CD4-positive, alpha-beta T cell (primary cell): Measurements from ENCODE around the gene KRTAP10-5. TPM values are rescaled to one million over a fixed set of nuclear protein-coding genes. Genes with fewer than 3 reads are reported as not detected.

Source experiments
- ATAC-seq: fragments of 200-7000 bp; cut with Tn5 transposase; one replicate; pipeline ENCODE4 v1.10.0; 2022; ENCODE audit warnings: mild to moderate bottlenecking; ENCODE audit not compliant: poor library complexity
- CTCF ChIA-PET: fragments of 350-600 bp; sonication (Branson Sonifier 250); formaldehyde crosslinking; loops from one replicate; lab custom pipeline; 2021; ENCODE audit warnings: antibody characterized with exemption, inconsistent platforms; lab: Charles Lee
- POLR2A ChIA-PET: fragments of 350-600 bp; sonication (Branson Sonifier 250); formaldehyde crosslinking; loops from one replicate; lab custom pipeline; 2021; ENCODE audit warnings: antibody characterized with exemption, inconsistent platforms; lab: Charles Lee
- DNase-seq, 14 experiments: peaks; one replicate each; pipeline ENCODE4 v3.0.0-alpha.2; 2013 to 2020; ENCODE audit warnings: mixed read lengths in 2 of 14
- H3K27ac ChIP-seq, 2 donors: one replicate each; pipeline versions ENCODE4 v1.5.1 to v1.7.0; 2013; ENCODE audit warnings: low read length in 2 of 2, low read depth in 1 of 2, mild to moderate bottlenecking in 1 of 2
- H3K27me3 ChIP-seq, 2 experiments: 1 replicate in 1 of 2; 2 replicates in 1 of 2; pipeline versions ENCODE4 v1.6.1 to v1.7.0; 2013; ENCODE audit warnings: low read length in 2 of 2, control low read depth in 1 of 2, mild to moderate bottlenecking in 1 of 2, moderate library complexity in 1 of 2; ENCODE audit not compliant: insufficient read depth in 2 of 2, control insufficient read depth in 1 of 2
- H3K36me3 ChIP-seq: one replicate; pipeline ENCODE4 v1.6.1; 2013; ENCODE audit warnings: low read length, control low read depth; ENCODE audit not compliant: insufficient read depth
- H3K4me1 ChIP-seq: one replicate; pipeline ENCODE4 v1.6.1; 2013; ENCODE audit warnings: low read length, control low read depth; ENCODE audit not compliant: insufficient read depth
- H3K4me3 ChIP-seq: one replicate; pipeline ENCODE4 v1.5.1; 2013; ENCODE audit warnings: mild to moderate bottlenecking, low read length, moderate library complexity
- H3K9me3 ChIP-seq, 2 experiments: 1 replicate in 1 of 2; 2 replicates in 1 of 2; pipeline versions ENCODE4 v1.6.1 to v1.7.0; 2013; ENCODE audit warnings: low read length in 2 of 2, mild to moderate bottlenecking in 2 of 2, control low read depth in 1 of 2, moderate library complexity in 1 of 2; ENCODE audit not compliant: control insufficient read depth in 1 of 2, insufficient read depth in 1 of 2
- H3K27ac Mint-ChIP-seq: one replicate; pipeline ENCODE4 v1.8.0; 2020; ENCODE audit warnings: mixed read lengths
- H3K27me3 Mint-ChIP-seq: one replicate; pipeline ENCODE4 v1.8.0; 2021; ENCODE audit warnings: mixed read lengths
- H3K36me3 Mint-ChIP-seq: one replicate; pipeline ENCODE4 v1.8.0; 2021; ENCODE audit warnings: low read depth, mixed read lengths
- H3K4me1 Mint-ChIP-seq: one replicate; pipeline ENCODE4 v1.8.0; 2021; ENCODE audit warnings: low read depth, mixed read lengths
- H3K4me3 Mint-ChIP-seq: one replicate; pipeline ENCODE4 v1.8.0; 2020; ENCODE audit warnings: mild to moderate bottlenecking, mixed read lengths
- H3K9me3 Mint-ChIP-seq: one replicate; pipeline ENCODE4 v1.8.0; 2020; ENCODE audit warnings: mixed read lengths
- intact Hi-C, 2 experiments: fragments of 100-400 bp; cut with DNase I in 1 of 2; cut with micrococcal nuclease in 1 of 2; formaldehyde crosslinking; loops; one replicate each; pipeline versions ENCODE4 v1.15.1 to v1.9.0; 2023 to 2025; cut with DNase I, micrococcal nuclease
- total RNA-seq, 174 experiments: library from RNA in 2 of 174; stranded (reverse) in 2 of 174; gene quantifications; one replicate each; pipeline ENCODE4 v1.2.3 and lab custom pipeline; 2021 to 2026
- TF ChIP-seq, protein P1 (sequence below): fragments of 200-600 bp; IDR thresholded peaks from one replicate; pipeline ENCODE4 v1.8.0; 2022; ENCODE audit warnings: antibody characterized with exemption, mild to moderate bottlenecking

Gene KRTAP10-5
- total RNA-seq, 2 experiments from 2014 or later = not detected

DNA sequence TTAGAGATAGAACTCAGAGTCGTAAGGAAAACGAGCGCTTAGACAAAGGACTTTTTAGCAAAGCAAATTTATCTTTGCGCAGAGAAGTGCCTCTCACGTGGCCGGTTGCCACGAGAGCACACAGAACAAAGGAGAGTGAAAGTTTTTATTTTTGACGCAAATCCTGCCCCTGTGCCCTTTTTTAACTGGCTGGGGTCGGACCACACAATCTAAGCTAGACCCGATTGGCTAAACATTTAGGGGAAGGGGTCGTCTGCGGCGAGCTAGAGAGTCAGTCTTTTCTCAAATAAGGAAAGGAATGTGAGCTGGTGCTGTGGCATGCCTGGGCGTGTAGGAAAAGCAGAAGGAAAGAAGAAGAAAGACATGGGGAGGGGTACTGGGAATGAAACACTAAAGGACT, 31.5 kb downstream of the KRTAP10-5 start:
- Mint-ChIP-seq H3K4me3 (peak overlapping the region; percentile 45), H3K36me3 (peaks cover 45% of the 10 kb centered on the region), H3K4me1 (peaks cover 33% of the 10 kb centered on the region), H3K9me3 (peaks cover 24% of the 10 kb centered on the region), H3K27ac (peak overlapping the region; percentile 90), H3K27me3 (no peaks in the 10 kb centered on the region)
- Histone ChIP-seq H3K27me3 (no peaks in the 10 kb centered on the region), H3K9me3 (peaks cover 15 to 18% of the 10 kb centered on the region in 2 experiments), H3K36me3 (no peaks in the 10 kb centered on the region), H3K4me1 (peaks cover 18% of the 10 kb centered on the region), H3K27ac (no peak overlapping the region), H3K4me3 (no peak overlapping the region)
- POLR2A ChIA-PET = interaction anchor here (2.4 kb wide), 1 partner anchor 70 kb away, joined by 19 read pairs; no protein-coding TSS in a partner anchor
- intact Hi-C loops = loop anchor here (5.0 to 10.0 kb wide), 2 partner anchors 66 to 108 kb away; partner anchors contain the start of genes KRTAP10-8 (in 1 of the 2) and KRTAP12-3 (in 1 of the 2)
- CTCF ChIA-PET = no interaction called here
- TF ChIP-seq, protein P1, sequence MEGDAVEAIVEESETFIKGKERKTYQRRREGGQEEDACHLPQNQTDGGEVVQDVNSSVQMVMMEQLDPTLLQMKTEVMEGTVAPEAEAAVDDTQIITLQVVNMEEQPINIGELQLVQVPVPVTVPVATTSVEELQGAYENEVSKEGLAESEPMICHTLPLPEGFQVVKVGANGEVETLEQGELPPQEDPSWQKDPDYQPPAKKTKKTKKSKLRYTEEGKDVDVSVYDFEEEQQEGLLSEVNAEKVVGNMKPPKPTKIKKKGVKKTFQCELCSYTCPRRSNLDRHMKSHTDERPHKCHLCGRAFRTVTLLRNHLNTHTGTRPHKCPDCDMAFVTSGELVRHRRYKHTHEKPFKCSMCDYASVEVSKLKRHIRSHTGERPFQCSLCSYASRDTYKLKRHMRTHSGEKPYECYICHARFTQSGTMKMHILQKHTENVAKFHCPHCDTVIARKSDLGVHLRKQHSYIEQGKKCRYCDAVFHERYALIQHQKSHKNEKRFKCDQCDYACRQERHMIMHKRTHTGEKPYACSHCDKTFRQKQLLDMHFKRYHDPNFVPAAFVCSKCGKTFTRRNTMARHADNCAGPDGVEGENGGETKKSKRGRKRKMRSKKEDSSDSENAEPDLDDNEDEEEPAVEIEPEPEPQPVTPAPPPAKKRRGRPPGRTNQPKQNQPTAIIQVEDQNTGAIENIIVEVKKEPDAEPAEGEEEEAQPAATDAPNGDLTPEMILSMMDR = no peak
- no peak for DNase-seq
- ATAC-seq = no peak

DNA sequence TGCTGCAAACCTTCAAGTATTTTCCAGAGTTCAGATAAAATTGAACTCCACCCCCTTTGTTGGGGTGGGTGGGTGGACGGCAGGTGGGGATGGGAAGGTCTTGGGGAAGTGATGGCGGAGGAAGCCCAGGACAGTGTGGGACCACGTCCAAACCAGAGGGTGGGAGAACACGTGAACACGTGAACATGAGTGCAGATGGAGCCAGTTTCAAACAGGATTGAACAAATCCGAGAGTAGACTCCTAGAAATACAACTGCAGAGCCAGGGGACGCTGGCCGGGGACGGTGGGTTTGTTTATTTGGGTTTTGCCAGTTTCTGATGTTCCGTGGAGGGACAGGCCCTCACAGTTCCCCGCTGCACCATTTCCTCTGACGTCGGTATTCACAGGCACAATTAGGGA, 32.0 kb downstream of the KRTAP10-5 start:
- peaks cover 33% of the 10 kb centered on the region for H3K4me1 Mint-ChIP-seq
- CTCF ChIA-PET = no interaction called here
- H3K9me3 Mint-ChIP-seq = peaks cover 22% of the 10 kb centered on the region
- H3K4me1 ChIP-seq = peaks cover 18% of the 10 kb centered on the region
- DNase-seq (no peak), ATAC-seq (no peak)
- no peak overlapping the region for H3K4me3 ChIP-seq
- intact Hi-C loops = loop anchor here (5.0 to 10.0 kb wide), 2 partner anchors 66 to 109 kb away; partner anchors contain the start of genes KRTAP10-8 (in 1 of the 2) and KRTAP12-3 (in 1 of the 2)
- no peaks in the 10 kb centered on the region for H3K27me3 Mint-ChIP-seq
- peaks cover 44% of the 10 kb centered on the region for H3K36me3 Mint-ChIP-seq
- POLR2A ChIA-PET = interaction anchor here (1.4 to 2.4 kb wide), 4 partner anchors 32 to 161 kb away, joined by 4 to 19 read pairs (median 10); partner anchors contain the start of genes KRTAP10-5 and KRTAP12-3
- no peaks in the 10 kb centered on the region for H3K36me3 ChIP-seq
- TF ChIP-seq, protein P1 = no peak
- H3K27ac Mint-ChIP-seq = peak overlapping the region; percentile 90
- no peak overlapping the region for H3K27ac ChIP-seq
- peaks cover 13 to 18% of the 10 kb centered on the region in 2 experiments for H3K9me3 ChIP-seq
- no peaks in the 10 kb centered on the region for H3K27me3 ChIP-seq
- H3K4me3 Mint-ChIP-seq = peak overlapping the region; percentile 83

DNA sequence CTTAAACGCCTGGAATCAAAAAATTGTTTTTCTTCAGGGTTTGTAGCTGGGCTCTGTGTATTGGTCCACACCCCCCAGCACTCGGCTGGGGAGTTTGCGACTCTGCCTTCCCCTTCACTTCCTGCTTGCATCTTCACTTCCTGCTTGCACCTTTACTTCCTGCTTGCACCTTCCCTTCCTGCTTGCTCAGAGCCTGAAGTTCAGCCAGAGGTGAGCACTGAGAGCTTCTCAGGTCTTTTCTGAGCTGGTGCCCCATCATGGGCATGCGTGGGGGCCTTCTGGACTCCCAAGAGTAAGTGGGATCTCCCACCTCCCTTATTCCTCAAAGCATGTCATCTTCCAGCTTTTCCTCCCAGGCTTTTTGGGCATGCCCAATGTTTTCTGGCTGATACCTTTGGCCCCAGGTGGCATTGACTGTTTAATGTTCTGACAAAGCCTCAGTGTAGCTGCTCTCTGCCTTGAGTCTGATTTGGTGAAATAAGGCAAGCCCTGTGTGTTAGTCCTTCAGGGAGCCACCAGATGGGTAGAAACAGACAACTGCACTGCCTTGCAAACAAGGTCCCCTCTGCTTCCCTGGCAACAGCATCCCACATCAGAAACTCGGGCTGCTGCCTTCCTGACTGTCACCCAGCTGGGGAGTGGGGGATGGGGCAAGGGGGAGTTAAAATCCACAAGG, 32.6 kb downstream of the KRTAP10-5 start:
- no peaks in the 10 kb centered on the region for H3K27me3 Mint-ChIP-seq
- H3K27ac Mint-ChIP-seq = peak overlapping the region; percentile 90
- peaks cover 15% of the 10 kb centered on the region in 2 experiments for H3K9me3 ChIP-seq
- H3K9me3 Mint-ChIP-seq = peaks cover 19% of the 10 kb centered on the region
- peaks cover 18% of the 10 kb centered on the region for H3K4me1 ChIP-seq
- H3K36me3 ChIP-seq = no peaks in the 10 kb centered on the region
- ChIA-PET POLR2A (interaction anchor here (0.9 to 2.4 kb wide), 6 partner anchors 11 to 195 kb away, joined by 4 to 19 read pairs (median 6); partner anchors contain the start of genes KRTAP10-5 and KRTAP12-3), CTCF (interaction anchor here (0.9 kb wide), 1 partner anchor 119 kb away, joined by 3 read pairs; the partner anchor contains the start of gene KRTAP12-2)
- intact Hi-C loops = loop anchor here (2.0 to 10.0 kb wide), 3 partner anchors 67 to 110 kb away; partner anchors contain the start of genes KRTAP10-8 (in 1 of the 2) and KRTAP12-3 (in 1 of the 2)
- peak overlapping the region; percentile 83 for H3K4me3 Mint-ChIP-seq
- peaks cover 33% of the 10 kb centered on the region for H3K4me1 Mint-ChIP-seq
- peak overlapping the region; percentile 38 for H3K4me3 ChIP-seq
- TF ChIP-seq, protein P1 = no peak
- ATAC-seq = peak; percentile 94
- H3K27ac ChIP-seq = peak overlapping the region; percentile 6 to 72
- peaks cover 40% of the 10 kb centered on the region for H3K36me3 Mint-ChIP-seq
- H3K27me3 ChIP-seq = no peaks in the 10 kb centered on the region
- DNase-seq = peak in 12 of 14 experiments; percentile 16 to 74 (median 36)
